Psoas muscle (tissue), 8 donors: ENCODE results near the gene CNTFR. TPM values are rescaled to one million over a fixed set of nuclear protein-coding genes. Genes with fewer than 3 reads are reported as not detected.

Experiments used
- ATAC-seq, 4 donors: fragments of 200-7000 bp; cut with Tn5 transposase; one replicate each; pipeline ENCODE4 v1.9.1; 2020; ENCODE audit warnings: moderate library complexity in 3 of 4, mild to moderate bottlenecking in 2 of 4
- DNase-seq, 2 donors: peaks; one replicate each; pipeline ENCODE4 v3.0.0-alpha.2; 2020
- H3K27ac ChIP-seq: fragments of 200-600 bp; one replicate; pipeline ENCODE4 v1.8.0; 2022
- H3K27me3 ChIP-seq, 3 donors: fragments of 200-600 bp in 1 of 3; one replicate each; pipeline versions ENCODE4 v1.6.1 to v1.8.0; 2013 to 2022; ENCODE audit warnings: low read length in 2 of 3, mild to moderate bottlenecking in 2 of 3, moderate library complexity in 1 of 3; ENCODE audit not compliant: insufficient read depth in 3 of 3
- H3K36me3 ChIP-seq, 2 donors: fragments of 200-600 bp in 1 of 2; one replicate each; pipeline versions ENCODE4 v1.6.1 to v1.8.0; 2013 to 2022; ENCODE audit warnings: low read depth in 1 of 2, mild to moderate bottlenecking in 1 of 2, moderate library complexity in 1 of 2; ENCODE audit not compliant: insufficient read depth in 1 of 2
- H3K4me1 ChIP-seq: fragments of 200-600 bp; one replicate; pipeline ENCODE4 v1.8.0; 2022
- H3K4me3 ChIP-seq: fragments of 200-600 bp; one replicate; pipeline ENCODE4 v1.8.0; 2022; ENCODE audit warnings: mild to moderate bottlenecking
- H3K9me3 ChIP-seq: fragments of 200-600 bp; one replicate; pipeline ENCODE4 v1.8.0; 2022
- CTCF ChIP-seq: fragments of 200-600 bp; IDR thresholded peaks from one replicate; pipeline ENCODE4 v1.8.0; 2022; ENCODE audit warnings: antibody characterized with exemption
- WGBS, 3 donors: extraction: QIAGEN DNeasy Blood & Tissue Kit; methylation state at CpG; one replicate each; pipeline versions ENCODE4 v1.1.6 to v1.1.7; 2013; 5-methylcytosine and 5-hydroxymethylcytosine counted together
- intact Hi-C, 2 donors: fragments of 100-400 bp; cut with DNase I; formaldehyde crosslinking; loops; one replicate each; pipeline versions ENCODE4 v1.11.0 to v1.14.2; 2022
- polyA plus RNA-seq, 3 donors: library from polyadenylated mRNA; stranded (reverse); fragments of 200-250 nt; gene quantifications; one replicate each; pipeline ENCODE4 v1.2.3, GENCODE V29; 2013
- total RNA-seq, 4 donors: library from RNA; stranded (reverse); fragmentation: NEBNext Ultra II Directional in 2 of 4; extraction: Animal tissue kit (Norgen Biotek cat#: 25700) in 2 of 4; gene quantifications; one replicate each; pipeline versions ENCODE4 v1.2.1 to v1.2.4, GENCODE V29; 2021 to 2023
- donor health status: healthy with polysubstance abuse.
- donor health status: DM: no; HTN: no; CAD: no; lungs with moderate emphysema.
- donor health status: Bipolar disorder and iron deficiency.
- donor health status: healthy.
- donor health status: DM: yes; HTN: yes; CAD: no.
- donor health status: DM: no; HTN: no; CAD: no.
- donor health status: DM: no; HTN: no; CAD: no.
- donor health status: DM: yes; HTN: yes; CAD: no.

Gene CNTFR
- total and polyA plus RNA-seq, 7 donors = 32.3 to 97.4 (median 64.4) TPM

- Histone ChIP-seq H3K27me3 (peaks cover 0 to 36% (median 16%) of the 10 kb centered on the region in 3 donors), H3K27ac (peak within 1 kb of the TSS; percentile 56)
- WGBS, 3 donors = 5 to 6% (median 5%) methylated on average over 43 of the region's 43 CpGs
Measured at GRCh38 chr9:34620061-34620994, 30.8 kb upstream of the CNTFR start, which contains the start of gene DCTN3. Gene DCTN3, minus strand, starts transcription at chr9:34620495. Its CDS starts 31 bp downstream, at chr9:34620464.

GRCh38 chr9:34615132-34615531 lies 25.6 kb upstream of the CNTFR start:
- WGBS, 3 donors = 71 to 93% (median 75%) methylated on average over 2 of the region's 2 CpGs
- peaks cover 3 to 57% of the 10 kb centered on the region in 2 donors for H3K36me3 ChIP-seq
- no peak overlapping the region for H3K4me3 ChIP-seq

More at GRCh38 chr9:34620061-34620994, 30.8 kb upstream of the CNTFR start, which contains the start of gene DCTN3:
- DNase-seq (peak; percentile 91 to 95), ATAC-seq (peak; percentile 97 to 100 (median 100))
- no peak for TF ChIP-seq CTCF
- peak within 1 kb of the TSS; percentile 89 for H3K4me3 ChIP-seq
- intact Hi-C loops = no loop called here
- H3K9me3 ChIP-seq = no peaks in the 10 kb centered on the region
- peaks cover 3 to 37% of the 10 kb centered on the region in 2 donors for H3K36me3 ChIP-seq
- peaks cover 18% of the 10 kb centered on the region for H3K4me1 ChIP-seq

GRCh38 chr9:34612788-34613390 lies 23.4 kb upstream of the CNTFR start:
- no peaks in the 10 kb centered on the region for H3K9me3 ChIP-seq
- peak overlapping the region; percentile 73 for H3K4me3 ChIP-seq
- no peaks in the 10 kb centered on the region for H3K27me3 ChIP-seq
- peak; percentile 62 to 82 (median 71) for ATAC-seq
- intact Hi-C loops = loop anchor here in 1 of 2 donors (1.0 to 5.0 kb wide), 2 partner anchors 19 to 89 kb away; no protein-coding TSS in a partner anchor
- H3K27ac ChIP-seq = peak overlapping the region; percentile 84
- peaks cover 3 to 48% of the 10 kb centered on the region in 2 donors for H3K36me3 ChIP-seq
- peak; percentile 75 to 84 for DNase-seq
- peaks cover 26% of the 10 kb centered on the region for H3K4me1 ChIP-seq
- TF ChIP-seq CTCF = peak; percentile 82
- WGBS, 3 donors = 1 to 2% (median 1%) methylated on average over 15 of the region's 15 CpGs

More at GRCh38 chr9:34615132-34615531, 25.6 kb upstream of the CNTFR start:
- DNase-seq (no peak), ATAC-seq (no peak)
- H3K27me3 ChIP-seq = no peaks in the 10 kb centered on the region
- intact Hi-C loops = no loop called here
- no peak overlapping the region for H3K27ac ChIP-seq
- H3K4me1 ChIP-seq = peaks cover 30% of the 10 kb centered on the region
- no peaks in the 10 kb centered on the region for H3K9me3 ChIP-seq
- TF ChIP-seq CTCF = no peak

- peak; percentile 90 to 91 for DNase-seq
- TF ChIP-seq CTCF = no peak
- 0 to 1% (median 1%) methylated on average over 61 to 77 of the region's 77 CpGs for WGBS, 3 donors
- Histone ChIP-seq H3K27me3 (no peaks in the 10 kb centered on the region), H3K4me3 (peak within 1 kb of the TSS; percentile 73), H3K27ac (peak within 1 kb of the TSS; percentile 84), H3K4me1 (peaks cover 26% of the 10 kb centered on the region), H3K36me3 (peaks cover 3 to 41% of the 10 kb centered on the region in 2 donors), H3K9me3 (no peaks in the 10 kb centered on the region)
- ATAC-seq = peak; percentile 92 to 96 (median 95)
- intact Hi-C loops = loop anchor here in 1 of 2 donors (5.0 kb wide), 1 partner anchor 90 kb away; no protein-coding TSS in a partner anchor
Measured at GRCh38 chr9:34611811-34612787, 22.6 kb upstream of the CNTFR start, which contains the start of gene RPP25L. Gene RPP25L, minus strand, starts transcription at chr9:34612097. Its CDS starts 801 bp downstream, at chr9:34611296.
